A673 (cell line): Measurements from ENCODE around the gene SIK2.

Experiments used
- CTCF ChIP-seq: fragments of 300-800, 200-600 bp; sonication (generic); conservative IDR thresholded peaks from 2 replicates; pipeline ENCODE4 v1.5.1; 2017; ENCODE audit warnings: low read depth, mild to moderate bottlenecking, antibody characterized with exemption, low read length, moderate library complexity, mixed read lengths
- EZH2 ChIP-seq: fragments of 200-600 bp; sonication (generic); IDR thresholded peaks from 2 replicates; pipeline ENCODE4 v1.6.1; 2017; ENCODE audit warnings: borderline replicate concordance, low read depth, mild to moderate bottlenecking, mixed read lengths, antibody characterized with exemption, low read length; ENCODE audit not compliant: poor library complexity, severe bottlenecking

DNA sequence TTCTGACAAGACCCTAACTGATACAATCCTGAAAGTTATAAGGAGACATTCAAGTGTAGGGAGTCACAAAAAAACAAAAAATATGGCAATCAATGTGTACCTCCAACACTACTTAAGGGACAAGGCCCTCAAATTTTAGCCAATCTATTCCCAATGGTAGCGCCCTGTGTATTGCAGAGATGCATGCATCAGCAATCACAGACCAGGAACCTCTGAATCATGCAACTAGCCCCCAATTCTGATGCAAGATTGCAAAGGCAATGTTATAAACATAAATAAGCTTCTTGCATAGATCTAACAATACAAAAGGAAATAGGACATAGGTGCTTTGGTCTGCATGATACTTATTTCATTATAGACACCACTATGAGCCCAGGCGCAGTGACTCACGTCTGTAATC is 29.7 kb upstream of the SIK2 start:
- TF ChIP-seq CTCF (no peak), EZH2 (no peak)
